T-cell (primary cell): Measurements from ENCODE around the gene CD48. TPM values are rescaled to one million over a fixed set of nuclear protein-coding genes. Genes with fewer than 3 reads are reported as not detected.

Source experiments
- ATAC-seq, 4 experiments: fragments of 200-7000 bp in 3 of 4; fragments of 150-1000 bp in 1 of 4; cut with Tn5 transposase; replicated peaks in 1 of 4; 1 replicate in 3 of 4; 2 replicates in 1 of 4; pipeline ENCODE4 v1.10.0; 2021; ENCODE audit warnings: moderate library complexity in 3 of 4, mild to moderate bottlenecking in 2 of 4, moderate number of reproducible peaks in 1 of 4
- CTCF ChIA-PET, 2 donors: fragments of 300-600 bp; sonication (Branson Sonifier 250); formaldehyde crosslinking; loops; one replicate each; lab custom pipeline; 2022; ENCODE audit warnings: antibody characterized with exemption in 2 of 2; lab: Charles Lee
- POLR2A ChIA-PET, 2 donors: fragments of 300-600 bp; sonication (Branson Sonifier 250); formaldehyde crosslinking; loops; one replicate each; lab custom pipeline; 2022; ENCODE audit warnings: antibody characterized with exemption in 2 of 2; lab: Charles Lee
- DNase-seq, 35 experiments: peaks; one replicate each; pipeline versions ENCODE4 v3.0.0 to v3.0.0-alpha.2; 2013 to 2023
- H3K27ac ChIP-seq: one replicate; pipeline ENCODE4 v1.5.1; 2013; ENCODE audit warnings: low read length
- H3K27me3 ChIP-seq, 2 experiments: replicated peaks in 1 of 2; 1 replicate in 1 of 2; 2 replicates in 1 of 2; pipeline versions ENCODE4 v1.6.1 to v1.7.0; 2013; ENCODE audit warnings: low read length in 1 of 2, mixed read lengths in 1 of 2; ENCODE audit not compliant: control insufficient read depth in 2 of 2, insufficient read depth in 2 of 2; ENCODE audit errors: extremely low read depth in 1 of 2
- H3K36me3 ChIP-seq, 2 donors: 1 replicate in 1 of 2; 2 replicates in 1 of 2; pipeline versions ENCODE4 v1.6.1 to v1.7.0; 2013; ENCODE audit warnings: low read length in 1 of 2; ENCODE audit not compliant: control insufficient read depth in 2 of 2, insufficient read depth in 1 of 2; ENCODE audit errors: extremely low read depth in 1 of 2
- H3K4me1 ChIP-seq, 2 experiments: 1 replicate in 1 of 2; 2 replicates in 1 of 2; pipeline versions ENCODE4 v1.6.1 to v1.7.0; 2013; ENCODE audit warnings: low read length in 2 of 2, mixed read lengths in 1 of 2; ENCODE audit not compliant: insufficient read depth in 2 of 2, control insufficient read depth in 1 of 2; ENCODE audit errors: extremely low read depth in 1 of 2
- H3K4me3 ChIP-seq, 2 donors: 1 replicate in 1 of 2; 2 replicates in 1 of 2; pipeline versions ENCODE4 v1.5.1 to v1.7.0; 2013; ENCODE audit warnings: mild to moderate bottlenecking in 2 of 2, low read length in 1 of 2, moderate library complexity in 1 of 2; ENCODE audit not compliant: control insufficient read depth in 1 of 2; ENCODE audit errors: extremely low read depth in 1 of 2
- H3K9me3 ChIP-seq: 2 replicates; pipeline ENCODE4 v1.7.0; 2013
- H3K27ac Mint-ChIP-seq, 2 donors: one replicate each; pipeline ENCODE4 v1.8.0; 2020 to 2021; ENCODE audit warnings: mild to moderate bottlenecking in 2 of 2, mixed read lengths in 2 of 2
- H3K27me3 Mint-ChIP-seq, 2 donors: one replicate each; pipeline ENCODE4 v1.8.0; 2021 to 2022; ENCODE audit warnings: mixed read lengths in 2 of 2
- H3K36me3 Mint-ChIP-seq: one replicate; pipeline ENCODE4 v1.8.0; 2021; ENCODE audit warnings: mixed read lengths
- H3K4me1 Mint-ChIP-seq, 3 donors: one replicate each; pipeline ENCODE4 v1.8.0; 2020 to 2022; ENCODE audit warnings: mixed read lengths in 3 of 3, mild to moderate bottlenecking in 1 of 3
- H3K4me3 Mint-ChIP-seq, 3 donors: one replicate each; pipeline ENCODE4 v1.8.0; 2020 to 2022; ENCODE audit warnings: mild to moderate bottlenecking in 3 of 3, mixed read lengths in 3 of 3, moderate library complexity in 3 of 3
- H3K9me3 Mint-ChIP-seq, 3 donors: one replicate each; pipeline ENCODE4 v1.8.0; 2020 to 2022; ENCODE audit warnings: mixed read lengths in 3 of 3
- WGBS: methylation state at CpG from one replicate; pipeline ENCODE4 v1.1.5; 2013; ENCODE audit warnings: missing lambda C conversion rate; ENCODE audit not compliant: insufficient coverage; 5-methylcytosine and 5-hydroxymethylcytosine counted together
- total RNA-seq, 35 experiments: library from RNA in 6 of 35; stranded (reverse) in 6 of 35; fragments of 120-200 nt in 1 of 35; gene quantifications; one replicate each; pipeline versions ENCODE4 v1.2.1 to v1.2.4 and lab custom pipeline; 2013 to 2026

Gene CD48
- total RNA-seq, 5 donors from 2014 or later (not counting 1 experiment from before 2014, with no cell fraction given): 249 to 393 (median 273) TPM

- no peaks in the 10 kb centered on the region for H3K27me3 Mint-ChIP-seq
- H3K4me3 Mint-ChIP-seq: peak overlapping the region; percentile 42 to 71 (median 70)
- H3K36me3 Mint-ChIP-seq: peaks cover 5% of the 10 kb centered on the region
- H3K27ac Mint-ChIP-seq: peak overlapping the region; percentile 83 to 84
- WGBS: 50% methylated on average over 1 of the region's 5 CpGs
- Histone ChIP-seq H3K27me3 (no peaks in the 10 kb centered on the region), H3K4me3 (peak overlapping the region in 1 of 2 donors; percentile 50), H3K27ac (peak overlapping the region; percentile 76), H3K9me3 (no peaks in the 10 kb centered on the region), H3K4me1 (peaks cover 9 to 31% of the 10 kb centered on the region in 2 experiments), H3K36me3 (no peaks in the 10 kb centered on the region)
- CTCF ChIA-PET: interaction anchor here in 1 of 2 donors (1.0 kb wide), 1 partner anchor 10 kb away, joined by 3 read pairs; no protein-coding TSS in a partner anchor
- H3K4me1 Mint-ChIP-seq: peaks cover 51 to 62% (median 58%) of the 10 kb centered on the region in 3 donors
- peaks cover 5 to 8% (median 6%) of the 10 kb centered on the region in 3 donors for H3K9me3 Mint-ChIP-seq
- no peak for ATAC-seq
- POLR2A ChIA-PET: interaction anchor here in 1 of 2 donors (0.7 kb wide), 1 partner anchor 160 kb away, joined by 5 read pairs; no protein-coding TSS in a partner anchor
- no peak for DNase-seq
These were observed 28.6 kb upstream of the CD48 start for GRCh38 chr1:160740133-160740688.

GRCh38 chr1:160739098-160739511 is 27.5 kb upstream of the CD48 start, which contains the start of gene SLAMF7:
SLAMF7 (plus strand) TSS chr1:160739247; CDS start chr1:160739302, 55 bp downstream.
- peak within 1 kb of the TSS; percentile 69 to 84 for H3K27ac Mint-ChIP-seq
- DNase-seq (peak in 21 of 35 experiments; percentile 13 to 68 (median 30)), ATAC-seq (peak; percentile 59 to 84 (median 68))
- POLR2A ChIA-PET: no interaction called here
- peak within 1 kb of the TSS in 1 of 2 donors; percentile 50 for H3K4me3 ChIP-seq
- H3K9me3 ChIP-seq: no peaks in the 10 kb centered on the region
- H3K4me1 ChIP-seq: peaks cover 4 to 26% of the 10 kb centered on the region in 2 experiments
- 60% methylated on average over 2 of the region's 5 CpGs for WGBS
- H3K27me3 ChIP-seq: no peaks in the 10 kb centered on the region
- H3K9me3 Mint-ChIP-seq: peaks cover 5 to 8% (median 6%) of the 10 kb centered on the region in 3 donors
- CTCF ChIA-PET: interaction anchor here (0.6 to 1.3 kb wide), 4 partner anchors 12 to 251 kb away, joined by 3 to 9 read pairs (median 5); no protein-coding TSS in a partner anchor
- peak within 1 kb of the TSS; percentile 49 to 76 (median 73) for H3K4me3 Mint-ChIP-seq
- peaks cover 46 to 57% (median 53%) of the 10 kb centered on the region in 3 donors for H3K4me1 Mint-ChIP-seq
- H3K27ac ChIP-seq: peak within 1 kb of the TSS; percentile 76
- no peaks in the 10 kb centered on the region for H3K27me3 Mint-ChIP-seq
- peaks cover 5% of the 10 kb centered on the region for H3K36me3 Mint-ChIP-seq
- H3K36me3 ChIP-seq: no peaks in the 10 kb centered on the region

- H3K27me3 ChIP-seq: no peaks in the 10 kb centered on the region
- ChIA-PET CTCF (interaction anchor here in 1 of 2 donors (1.2 to 1.3 kb wide), 2 partner anchors 18 to 30 kb away, joined by 3 to 5 read pairs; no protein-coding TSS in a partner anchor), POLR2A (interaction anchor here in 1 of 2 donors (1.0 kb wide), 1 partner anchor 15 kb away, joined by 5 read pairs; no protein-coding TSS in a partner anchor)
- peaks cover 5% of the 10 kb centered on the region for H3K36me3 Mint-ChIP-seq
- WGBS: no CpG with 5 or more reads among the region's 2 CpGs
- H3K4me3 Mint-ChIP-seq: peak overlapping the region in 1 of 3 donors; percentile 15
- no peak for ATAC-seq
- peaks cover 46 to 57% (median 53%) of the 10 kb centered on the region in 3 donors for H3K4me1 Mint-ChIP-seq
- H3K9me3 ChIP-seq: no peaks in the 10 kb centered on the region
- H3K27ac Mint-ChIP-seq: peak overlapping the region; percentile 30 to 40
- H3K4me1 ChIP-seq: peaks cover 3 to 25% of the 10 kb centered on the region in 2 experiments
- peaks cover 5 to 8% (median 6%) of the 10 kb centered on the region in 3 donors for H3K9me3 Mint-ChIP-seq
- H3K27me3 Mint-ChIP-seq: no peaks in the 10 kb centered on the region
- no peak overlapping the region for H3K4me3 ChIP-seq
- H3K27ac ChIP-seq: peak overlapping the region; percentile 76
- DNase-seq: no peak
- H3K36me3 ChIP-seq: no peaks in the 10 kb centered on the region
These were observed 26.6 kb upstream of the CD48 start for GRCh38 chr1:160738271-160738670.

- Mint-ChIP-seq H3K4me1 (peaks cover 33 to 44% (median 42%) of the 10 kb centered on the region in 3 donors), H3K27me3 (no peaks in the 10 kb centered on the region), H3K9me3 (peaks cover 5 to 11% (median 8%) of the 10 kb centered on the region in 3 donors), H3K4me3 (peak overlapping the region; percentile 14 to 38 (median 22)), H3K27ac (peak overlapping the region; percentile 41 to 62), H3K36me3 (peaks cover 13% of the 10 kb centered on the region)
- Histone ChIP-seq H3K27ac (peak overlapping the region; percentile 34), H3K36me3 (no peaks in the 10 kb centered on the region), H3K9me3 (no peaks in the 10 kb centered on the region), H3K4me1 (peaks cover 3 to 7% of the 10 kb centered on the region in 2 experiments), H3K27me3 (no peaks in the 10 kb centered on the region), H3K4me3 (no peak overlapping the region)
- CTCF ChIA-PET: interaction anchor here in 1 of 2 donors (1.8 kb wide), 1 partner anchor 30 kb away, joined by 4 read pairs; no protein-coding TSS in a partner anchor
- DNase-seq: no peak
- ATAC-seq: no peak
- POLR2A ChIA-PET: no interaction called here
These were observed 22.7 kb upstream of the CD48 start for GRCh38 chr1:160734301-160734700.

- H3K4me1 ChIP-seq: peaks cover 3 to 7% of the 10 kb centered on the region in 2 experiments
- no peak for DNase-seq
- peaks cover 13% of the 10 kb centered on the region for H3K36me3 Mint-ChIP-seq
- peak overlapping the region; percentile 34 for H3K27ac ChIP-seq
- no peaks in the 10 kb centered on the region for H3K27me3 Mint-ChIP-seq
- H3K4me3 Mint-ChIP-seq: peak overlapping the region; percentile 14 to 38 (median 22)
- peaks cover 5 to 11% (median 8%) of the 10 kb centered on the region in 3 donors for H3K9me3 Mint-ChIP-seq
- POLR2A ChIA-PET: no interaction called here
- no peaks in the 10 kb centered on the region for H3K36me3 ChIP-seq
- ATAC-seq: no peak
- CTCF ChIA-PET: interaction anchor here in 1 of 2 donors (0.9 to 1.8 kb wide), 2 partner anchors 9 to 31 kb away, joined by 3 to 4 read pairs; no protein-coding TSS in a partner anchor
- H3K9me3 ChIP-seq: no peaks in the 10 kb centered on the region
- H3K4me3 ChIP-seq: peak overlapping the region in 1 of 2 donors; percentile 8
- H3K27ac Mint-ChIP-seq: peak overlapping the region; percentile 41 to 62
- peaks cover 29 to 40% (median 38%) of the 10 kb centered on the region in 3 donors for H3K4me1 Mint-ChIP-seq
- no peaks in the 10 kb centered on the region for H3K27me3 ChIP-seq
These were observed 22.3 kb upstream of the CD48 start for GRCh38 chr1:160733898-160734297.

GRCh38 chr1:160731990-160732389 is 20.4 kb upstream of the CD48 start:
- Histone ChIP-seq H3K27me3 (no peaks in the 10 kb centered on the region), H3K4me1 (peaks cover 5 to 10% of the 10 kb centered on the region in 2 experiments), H3K4me3 (no peak overlapping the region), H3K27ac (no peak overlapping the region), H3K9me3 (no peaks in the 10 kb centered on the region), H3K36me3 (no peaks in the 10 kb centered on the region)
- ChIA-PET POLR2A (no interaction called here), CTCF (no interaction called here)
- peaks cover 13% of the 10 kb centered on the region for H3K36me3 Mint-ChIP-seq
- ATAC-seq (no peak), DNase-seq (no peak)
- H3K4me3 Mint-ChIP-seq: no peak overlapping the region
- H3K9me3 Mint-ChIP-seq: peaks cover 3 to 11% (median 7%) of the 10 kb centered on the region in 3 donors
- no CpG with 5 or more reads among the region's 1 CpG for WGBS
- H3K27ac Mint-ChIP-seq: no peak overlapping the region
- H3K27me3 Mint-ChIP-seq: no peaks in the 10 kb centered on the region
- H3K4me1 Mint-ChIP-seq: peaks cover 28 to 33% (median 32%) of the 10 kb centered on the region in 3 donors
